Hematopoietic multipotent progenitor cell treated with erythropoietin and hydrocortisone succinate and interleukin-3 and kit ligand, for 8 days (in vitro differentiated cells): ENCODE measurements around the gene TNFSF9.
"Not testable (repeated sequence)": the region's sequence is repeated elsewhere in the genome, so short reads cannot be mapped to it uniquely, and the experiment has no call there.

ENCODE experiments used
- DNase-seq: peaks from one replicate; pipeline ENCODE4 v3.0.0-alpha.2; 2015

Gene TNFSF9

GRCh38 chr19:6533000-6533328 lies 2.1 kb downstream of the TNFSF9 start:
- no peak for DNase-seq

GRCh38 chr19:6533746-6534418 lies 3.1 kb downstream of the TNFSF9 start:
- DNase-seq, result no peak

- DNase-seq, result no peak
These were observed 3.7 kb downstream of the TNFSF9 start for GRCh38 chr19:6534451-6535093.

GRCh38 chr19:6535558-6536137 lies 4.8 kb downstream of the TNFSF9 start:
- no peak for DNase-seq

GRCh38 chr19:6539514-6539913 lies 8.7 kb downstream of the TNFSF9 start:
- no peak for DNase-seq

- peak; percentile 51 for DNase-seq
These were observed 10.3 kb downstream of the TNFSF9 start for GRCh38 chr19:6540918-6541689.

- DNase-seq, result no peak
These were observed 13.1 kb downstream of the TNFSF9 start for GRCh38 chr19:6543866-6544347.

GRCh38 chr19:6550679-6551078 lies 19.9 kb downstream of the TNFSF9 start:
- DNase-seq, result not testable (repeated sequence)

GRCh38 chr19:6551091-6551490 lies 20.3 kb downstream of the TNFSF9 start:
- no peak for DNase-seq

GRCh38 chr19:6551607-6552450 lies 21.0 kb downstream of the TNFSF9 start:
- DNase-seq, result peak; percentile 72

GRCh38 chr19:6556043-6556449 lies 25.2 kb downstream of the TNFSF9 start:
- DNase-seq, result no peak

- no peak for DNase-seq
These were observed 25.8 kb downstream of the TNFSF9 start for GRCh38 chr19:6556480-6557195.

- not testable (repeated sequence) for DNase-seq
These were observed 31.6 kb downstream of the TNFSF9 start for GRCh38 chr19:6562437-6562836.

GRCh38 chr19:6564393-6564792 lies 33.6 kb downstream of the TNFSF9 start:
- DNase-seq, result peak; percentile 78

- DNase-seq, result not testable (repeated sequence)
These were observed 35.9 kb downstream of the TNFSF9 start for GRCh38 chr19:6566727-6567126.

GRCh38 chr19:6568010-6568526 lies 37.2 kb downstream of the TNFSF9 start:
- no peak for DNase-seq

GRCh38 chr19:6568816-6569215 lies 38.0 kb downstream of the TNFSF9 start:
- no peak for DNase-seq

GRCh38 chr19:6570764-6571163 lies 39.9 kb downstream of the TNFSF9 start:
- no peak for DNase-seq

- no peak for DNase-seq
These were observed 40.3 kb downstream of the TNFSF9 start for GRCh38 chr19:6571167-6571566.

GRCh38 chr19:6572217-6572616 lies 41.4 kb downstream of the TNFSF9 start:
- no peak for DNase-seq

GRCh38 chr19:6573350-6573749 lies 42.5 kb downstream of the TNFSF9 start:
- DNase-seq, result no peak
